Epithelial cell of alveolus of lung (primary cell): Measurements from ENCODE around the gene MAP7D2. TPM values are rescaled to one million over a fixed set of nuclear protein-coding genes. Genes with fewer than 3 reads are reported as not detected.

Experiments used
- total RNA-seq: library from RNA; depleted of rRNA; stranded (reverse); fragments of >200 nt; gene quantifications from 2 replicates; pipeline ENCODE4 v1.2.1, GENCODE V29; 2015

Gene MAP7D2
- total RNA-seq = under 0.01 and 0.96 TPM in 2 replicates

GRCh38 chrX:20116577-20117240 lies at the start of gene MAP7D2:
MAP7D2 (minus strand) TSS chrX:20116907; CDS start chrX:20116879, 28 bp downstream.

GRCh38 chrX:20141281-20142220 lies 24.8 kb upstream of the MAP7D2 start, which contains the start of gene EIF1AX:
EIF1AX (minus strand) TSS chrX:20141838; CDS start chrX:20141640, 198 bp downstream.

DNA sequence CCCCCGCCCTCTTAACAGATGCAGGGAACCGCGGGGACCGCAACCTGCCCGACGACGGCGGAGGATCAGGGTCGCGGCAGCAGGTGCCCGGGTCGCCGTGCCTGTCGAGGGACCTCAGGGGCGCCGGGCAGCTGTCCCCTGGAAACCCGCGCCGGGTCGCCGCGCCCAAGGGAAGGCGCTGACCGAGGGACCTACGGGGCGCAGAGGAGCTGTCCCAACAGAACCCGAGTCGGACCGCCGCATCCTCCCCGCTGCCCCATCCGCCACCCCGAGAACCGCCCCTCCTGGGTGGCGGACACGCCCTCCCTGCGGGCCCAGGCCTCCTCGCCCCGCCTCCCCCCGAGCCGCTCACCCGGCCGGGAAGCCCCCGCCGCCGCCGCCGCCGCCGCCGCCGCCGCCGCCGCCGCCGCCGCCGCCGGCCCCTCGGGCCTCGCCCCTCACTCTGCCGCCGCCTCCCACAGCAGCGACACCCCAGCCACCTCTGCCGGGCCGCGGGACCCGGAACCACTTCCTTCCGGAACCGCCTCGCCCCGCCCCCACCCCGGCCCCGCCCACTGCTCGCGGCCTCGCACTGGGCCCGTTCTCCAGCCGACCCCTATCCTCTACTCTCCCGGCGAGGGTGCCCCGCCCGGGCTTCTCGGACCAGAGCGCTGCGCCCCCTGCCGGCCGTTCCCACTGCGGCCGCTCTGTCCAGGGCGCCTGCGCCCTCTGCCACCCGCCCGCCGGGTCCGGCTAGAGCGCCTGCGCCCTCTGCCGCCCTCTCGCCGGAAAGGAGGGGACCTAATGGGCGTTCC lies 126.0 kb downstream of the MAP7D2 start, which contains the start of gene BCLAF3:
BCLAF3 (minus strand) TSS at position 506 of the 794 bp plus-strand sequence. CDS start 20,797 bp downstream, outside the sequence.

Other genes starting within 250 kb of the MAP7D2 start
- gene SH3KBP1, start 229.3 kb downstream of the MAP7D2 start, total RNA-seq = 25.6 and 32.2 TPM in 2 replicates
- gene BCLAF3, start 125.8 kb downstream of the MAP7D2 start, total RNA-seq = 1.3 and 1.7 TPM in 2 replicates
- 31.7 and 43.3 TPM in 2 replicates for gene EIF1AX, start 24.9 kb upstream of the MAP7D2 start, total RNA-seq
- gene RPS6KA3, start 150.0 kb upstream of the MAP7D2 start, total RNA-seq = 20.0 and 37.5 TPM in 2 replicates